ENCODE measurements around the gene CDK19. TPM values are rescaled to one million over a fixed set of nuclear protein-coding genes. Genes with fewer than 3 reads are reported as not detected.
"Not testable (repeated sequence)": the region's sequence is repeated elsewhere in the genome, so short reads cannot be mapped to it uniquely, and the experiment has no call there.

The CDK19 gene
- polyA plus RNA-seq, 5 donors = 21.6 to 48.9 (median 46.3) TPM

DNA sequence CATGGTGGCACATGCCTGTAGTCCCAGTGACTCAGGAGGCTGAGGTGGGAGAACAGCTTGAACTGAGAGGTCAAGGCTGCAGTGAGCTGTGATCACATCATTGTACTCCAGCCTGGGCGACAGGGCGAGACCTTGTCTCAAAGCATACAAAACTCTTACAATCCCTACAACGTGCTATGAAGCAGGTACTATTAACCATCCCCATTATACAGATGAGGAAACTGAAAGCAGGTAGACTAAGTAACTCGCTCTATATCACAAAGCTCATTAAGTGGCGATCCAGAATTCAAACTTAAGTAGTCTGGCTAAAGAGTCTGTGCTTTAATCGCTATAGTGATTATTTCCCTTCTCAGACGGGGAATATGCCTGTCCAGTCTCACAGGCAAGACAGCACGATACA is 54.7 kb downstream of the CDK19 start:
- no peak for DNase-seq

DNA sequence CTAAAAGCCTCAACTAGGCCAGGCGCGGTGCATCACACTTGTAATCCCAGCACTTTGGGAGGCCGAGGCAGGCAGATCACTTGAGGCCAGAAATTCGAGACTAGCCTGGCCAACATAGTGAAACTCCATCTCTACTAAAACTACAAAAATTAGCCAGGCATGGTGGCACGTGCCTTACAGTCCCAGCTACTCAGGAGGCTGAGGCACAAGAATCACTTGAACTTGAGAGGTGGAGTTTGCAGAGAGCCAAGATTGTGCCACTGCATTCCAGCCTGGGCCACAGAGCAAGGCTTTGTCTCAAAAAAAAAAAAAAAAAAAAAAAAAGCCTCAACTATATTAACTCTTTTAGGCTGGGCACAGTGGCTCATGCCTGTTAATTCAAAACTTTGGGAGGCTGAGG is 55.2 kb downstream of the CDK19 start:
- DNase-seq = not testable (repeated sequence)

DNA sequence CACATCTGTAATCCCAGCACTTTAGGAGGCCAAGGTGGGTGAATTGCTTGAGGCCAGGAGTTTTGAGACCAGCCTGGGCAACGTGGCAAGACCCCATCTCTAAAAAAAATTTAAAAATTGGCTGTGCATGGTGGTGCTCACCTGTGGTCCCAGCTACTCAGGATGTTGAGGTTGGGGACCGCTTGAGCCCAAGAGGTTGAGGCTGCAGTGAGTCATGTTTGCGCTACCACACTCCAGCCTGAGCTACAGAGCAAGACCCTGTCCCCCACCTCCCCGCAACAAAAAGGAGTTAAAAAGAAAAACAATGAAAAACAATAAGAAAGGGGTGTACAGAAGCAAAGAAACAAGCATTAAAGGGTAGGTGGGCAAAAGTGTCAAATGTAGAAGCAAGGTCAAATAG is 57.3 kb downstream of the CDK19 start:
- no peak for DNase-seq

DNA sequence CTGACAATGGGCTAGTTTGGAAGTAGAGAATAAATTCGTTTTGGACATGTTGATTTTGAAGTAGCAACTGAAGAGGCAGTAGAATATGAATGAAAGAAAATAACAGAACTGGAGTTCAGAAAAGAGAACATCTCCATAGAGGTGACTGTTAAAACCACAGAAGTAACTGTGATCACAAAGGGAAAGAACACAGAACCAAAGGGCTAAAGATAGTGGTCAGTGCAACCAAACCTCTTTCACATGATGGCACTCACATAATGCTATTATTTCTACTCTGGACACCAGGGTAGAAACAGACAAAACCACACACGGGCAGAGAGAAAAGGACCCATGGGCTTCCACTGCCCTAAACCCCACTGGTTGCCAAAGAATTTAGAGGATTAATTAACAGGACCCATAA is 58.5 kb downstream of the CDK19 start:
- DNase-seq = no peak

DNA sequence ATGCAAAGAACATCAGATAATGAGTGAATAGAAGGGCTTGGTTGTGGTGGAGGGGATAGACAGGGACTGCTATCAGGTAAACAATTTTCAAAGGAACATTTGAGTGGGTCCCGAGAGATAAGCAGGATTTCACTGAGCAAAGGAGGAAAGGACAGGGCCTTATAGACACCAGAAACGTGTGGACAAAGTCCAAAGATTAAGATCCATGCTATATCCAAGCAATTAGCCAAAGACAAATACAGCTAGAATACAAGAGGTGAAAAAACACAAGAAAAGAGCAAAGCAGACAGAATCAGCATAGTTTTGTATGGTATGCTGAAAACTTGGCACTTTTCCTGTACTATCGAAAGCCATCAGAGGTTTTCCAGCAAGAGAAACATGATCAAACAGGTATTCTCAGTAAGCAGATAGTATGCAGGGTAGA is 59.8 kb downstream of the CDK19 start:
- no peak for DNase-seq

DNA sequence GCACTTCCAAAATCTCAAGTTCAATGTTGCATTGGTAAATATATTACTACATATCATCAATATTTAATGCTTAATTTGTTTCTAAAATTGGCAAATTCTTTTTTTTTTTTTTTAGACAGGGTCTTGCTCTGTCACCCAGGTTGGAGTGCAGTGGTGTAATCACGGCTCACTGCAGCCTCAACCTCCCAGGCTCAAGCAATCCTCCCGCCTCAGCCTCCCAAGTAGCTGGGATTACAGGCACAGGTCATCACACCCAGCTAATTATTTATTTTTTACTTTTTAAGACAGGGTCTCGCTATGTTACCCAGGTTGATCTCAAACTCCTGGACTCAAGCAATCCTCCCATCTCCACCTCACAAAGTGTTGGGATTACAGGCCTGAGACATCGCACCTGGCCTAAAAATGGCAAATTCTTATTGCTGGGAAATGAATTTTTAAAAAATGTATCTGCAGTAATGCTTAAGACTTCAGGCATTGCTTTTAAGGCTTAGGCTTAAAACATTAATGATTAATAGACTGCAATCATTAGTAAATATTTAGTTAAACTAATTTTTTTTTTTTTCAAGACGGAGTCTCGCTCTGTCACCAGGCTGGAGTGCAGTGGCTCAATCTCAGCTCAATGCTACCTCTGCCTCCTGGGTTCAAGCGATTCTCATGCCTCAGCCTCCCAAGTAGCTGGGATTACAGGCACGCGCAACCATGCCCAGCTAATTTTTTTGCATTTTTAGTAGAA is 61.2 kb downstream of the CDK19 start:
- DNase-seq = not testable (repeated sequence)

DNA sequence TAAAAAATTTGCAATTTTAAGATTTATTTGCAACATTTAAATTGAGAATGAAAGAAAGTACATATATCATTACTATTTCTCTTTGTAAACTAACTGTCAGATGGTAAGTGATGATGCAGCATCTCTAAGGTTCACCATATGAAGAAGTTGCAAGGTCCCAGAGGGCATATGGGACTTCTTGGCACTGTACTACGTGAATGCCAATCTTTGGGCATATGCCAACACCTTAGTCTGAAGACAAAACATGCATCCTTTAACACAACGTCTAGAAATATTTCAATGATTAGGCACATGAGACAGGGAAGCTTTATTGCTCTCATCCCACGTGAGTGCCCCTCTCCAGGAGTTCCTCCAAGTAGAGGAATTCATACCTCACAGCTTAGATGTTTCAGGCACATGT is 66.8 kb downstream of the CDK19 start:
- DNase-seq = no peak

DNA sequence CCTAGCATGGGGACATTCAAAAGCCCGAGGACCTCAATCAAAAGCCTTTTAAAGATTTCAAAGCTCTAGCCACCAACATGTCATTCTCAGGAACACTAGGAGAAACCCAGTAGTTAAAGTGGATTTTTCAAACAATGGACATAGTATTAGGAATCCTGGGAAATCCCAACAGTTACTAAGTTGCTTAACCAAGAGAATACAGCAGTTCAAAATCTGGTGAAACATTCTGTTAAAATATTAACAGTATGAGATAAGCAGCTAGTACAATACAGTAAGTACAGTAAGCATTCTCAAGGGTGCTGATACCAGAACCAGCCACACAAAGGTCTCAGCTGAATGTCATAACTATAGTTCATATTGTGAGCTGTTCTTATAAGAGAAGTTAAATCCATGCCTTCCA is 68.6 kb downstream of the CDK19 start:
- no peak for DNase-seq

DNA sequence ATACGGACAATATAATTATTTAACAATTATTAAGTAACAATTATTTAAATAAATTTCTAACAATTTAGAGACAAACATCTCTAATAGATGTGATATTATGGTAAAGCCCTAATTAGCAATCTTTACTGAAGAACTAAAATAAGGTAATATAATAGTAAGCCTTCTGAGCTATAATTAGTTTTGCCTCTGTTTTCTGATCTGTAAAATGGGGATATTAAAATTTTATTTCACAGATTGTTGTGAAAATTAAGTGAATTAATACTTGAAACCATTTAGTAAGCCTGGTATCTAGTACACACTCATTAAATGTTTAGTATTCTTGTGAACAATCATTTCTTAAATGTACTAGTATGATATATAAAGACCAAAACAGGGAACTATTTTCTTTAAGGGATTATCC is 70.3 kb downstream of the CDK19 start:
- no peak for DNase-seq

DNA sequence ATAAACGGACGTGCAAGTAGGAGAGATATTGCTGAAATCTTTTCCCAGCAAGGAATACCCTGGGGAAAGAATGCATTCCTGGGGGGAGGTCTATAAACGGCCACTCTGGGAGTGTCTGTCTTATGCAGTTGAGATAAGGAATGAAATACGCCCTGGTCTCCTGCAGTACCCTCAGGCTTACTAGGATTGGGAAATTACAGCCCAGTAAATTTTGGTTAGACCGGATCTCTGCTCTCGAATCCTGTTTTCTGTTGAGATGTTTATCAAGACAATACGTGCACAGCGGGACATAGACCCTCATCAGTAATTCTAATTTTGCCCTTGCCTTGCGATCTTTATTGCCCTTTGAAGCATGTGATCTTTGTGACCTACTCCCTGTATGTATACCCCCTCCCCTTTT is 72.7 kb downstream of the CDK19 start:
- not testable (repeated sequence) for DNase-seq

DNA sequence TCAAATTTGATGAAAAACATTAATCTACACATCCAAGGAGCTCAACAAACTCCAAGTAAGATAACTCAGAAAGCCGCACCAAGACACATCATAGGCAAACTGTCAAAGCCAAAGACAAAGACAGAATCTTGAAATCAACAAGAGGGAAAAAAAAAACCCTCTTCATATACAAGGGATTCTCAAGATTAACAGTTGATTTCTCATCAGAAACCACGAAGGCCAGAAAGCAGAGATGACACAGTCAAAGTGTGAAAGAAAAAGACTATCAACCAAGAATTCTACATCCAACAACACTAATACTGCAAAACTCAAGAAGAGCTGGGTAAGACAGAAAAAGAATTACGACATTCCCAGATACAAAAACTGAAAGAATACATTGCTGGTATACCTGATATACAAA is 73.8 kb downstream of the CDK19 start:
- DNase-seq = no peak

DNA sequence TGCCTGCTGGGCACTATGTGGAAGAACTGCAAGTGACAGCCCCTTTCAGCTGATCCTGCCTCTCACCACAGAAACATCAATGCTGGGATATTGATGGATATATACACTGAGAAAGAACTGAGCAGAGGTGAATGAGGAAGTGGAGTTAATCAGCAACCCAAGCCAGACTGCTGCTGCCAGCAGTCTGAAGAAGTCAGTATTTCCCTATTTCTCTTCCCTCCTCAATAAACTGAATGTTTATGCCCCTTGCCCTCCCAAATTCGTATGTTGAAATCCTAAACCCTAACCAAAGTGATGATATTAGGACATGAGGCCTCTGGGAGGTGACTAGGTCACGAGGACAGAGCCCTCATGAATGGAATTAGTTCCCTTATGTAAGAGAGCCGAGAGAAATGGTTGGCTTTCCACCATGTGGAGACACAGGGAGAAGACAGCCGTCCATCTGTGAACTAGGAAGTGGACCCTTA is 76.3 kb downstream of the CDK19 start:
- DNase-seq = peak in 1 of 2 donors; percentile 6

DNA sequence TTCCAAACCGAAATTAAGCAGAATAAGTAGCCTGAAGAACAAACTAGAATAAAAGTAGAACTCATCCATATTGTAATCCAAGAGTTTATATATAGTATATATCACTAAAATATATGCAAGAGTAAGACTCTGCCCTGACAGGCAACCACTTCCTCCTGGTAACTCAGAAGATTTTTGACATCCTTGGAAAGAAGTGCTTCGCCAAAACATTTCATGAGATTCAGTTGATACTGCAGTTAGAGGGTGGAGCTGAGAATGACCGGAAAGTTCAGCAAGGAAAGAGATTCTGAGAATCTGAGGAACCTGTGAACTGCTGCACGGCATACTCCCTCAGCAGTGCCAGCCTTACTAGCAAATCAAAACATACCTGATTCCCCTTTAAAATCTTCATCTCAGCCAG is 79.6 kb downstream of the CDK19 start:
- no peak for DNase-seq

DNA sequence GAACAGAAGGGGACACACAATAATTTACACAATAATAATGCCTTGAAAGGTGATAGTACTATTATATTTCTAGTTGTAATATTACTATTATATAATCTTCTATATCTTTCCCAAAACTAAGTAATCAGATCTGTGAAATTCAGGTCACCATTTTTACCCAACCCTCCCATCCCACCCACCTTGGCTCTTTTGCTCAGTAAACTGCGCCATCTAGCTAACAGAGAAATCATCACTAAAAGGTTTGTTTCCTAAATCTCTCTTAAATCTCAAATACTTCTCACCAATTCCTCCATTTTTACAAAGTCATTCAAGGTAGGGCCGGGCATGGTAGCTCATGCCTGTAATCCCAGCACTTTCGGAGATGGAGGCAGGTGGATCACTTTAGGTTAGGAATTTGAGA is 83.4 kb downstream of the CDK19 start:
- no peak for DNase-seq

DNA sequence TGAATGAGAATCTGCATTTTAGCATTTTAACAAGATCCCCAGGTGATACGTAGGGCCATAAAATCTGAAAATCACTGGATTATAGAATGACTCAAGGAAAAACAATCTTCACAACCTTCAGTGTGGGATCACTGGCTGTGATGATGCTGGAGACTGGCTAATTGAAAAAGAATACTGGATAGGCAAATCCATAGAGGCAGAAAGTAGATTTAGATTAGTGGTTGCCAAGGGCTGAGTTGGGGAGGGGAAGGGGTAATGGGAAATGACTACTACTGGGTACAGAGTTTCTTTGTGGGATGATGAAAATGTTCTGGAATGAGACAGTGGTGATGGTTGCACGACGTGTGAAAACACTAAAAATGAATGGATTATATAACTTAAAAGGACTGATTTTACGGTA is 84.1 kb downstream of the CDK19 start:
- DNase-seq = no peak

DNA sequence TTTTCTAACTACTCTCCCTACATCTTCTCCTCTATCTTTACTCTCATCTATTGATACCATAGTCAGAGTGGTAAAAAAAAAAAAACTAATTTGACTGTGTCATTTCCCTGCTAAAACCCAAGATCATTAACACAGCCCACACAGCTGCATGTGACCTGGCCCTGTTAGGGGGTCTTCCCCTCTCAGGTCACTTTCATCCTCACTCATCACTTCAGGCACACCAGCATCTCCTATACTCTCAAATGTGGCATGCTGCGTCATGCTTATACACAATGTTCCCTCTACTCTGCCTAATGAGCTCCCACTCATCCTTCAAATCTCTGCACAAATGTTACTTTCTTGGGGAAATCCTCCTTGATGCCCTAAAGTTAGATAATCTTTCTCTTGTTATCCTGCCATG is 86.8 kb downstream of the CDK19 start:
- no peak for DNase-seq

DNA sequence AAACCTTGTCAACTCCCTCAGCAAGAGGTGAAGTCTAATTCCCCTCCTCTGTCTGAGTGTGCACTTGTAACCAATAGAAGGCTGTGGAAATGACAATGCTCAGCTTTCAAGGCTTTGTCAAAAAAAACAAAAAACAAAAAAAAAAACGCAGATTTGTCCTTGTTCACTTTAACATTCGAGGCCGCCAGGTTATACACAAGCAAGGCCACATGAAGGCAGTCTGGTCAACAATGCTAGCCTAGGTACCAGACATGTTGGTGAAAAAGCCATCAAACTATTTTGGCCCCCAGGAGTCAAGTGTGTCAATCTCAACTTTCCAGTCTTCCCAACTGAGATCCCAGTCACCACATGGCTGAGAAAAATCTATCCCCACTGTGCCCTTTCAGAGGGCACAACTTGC is 92.3 kb downstream of the CDK19 start:
- DNase-seq = no peak

DNA sequence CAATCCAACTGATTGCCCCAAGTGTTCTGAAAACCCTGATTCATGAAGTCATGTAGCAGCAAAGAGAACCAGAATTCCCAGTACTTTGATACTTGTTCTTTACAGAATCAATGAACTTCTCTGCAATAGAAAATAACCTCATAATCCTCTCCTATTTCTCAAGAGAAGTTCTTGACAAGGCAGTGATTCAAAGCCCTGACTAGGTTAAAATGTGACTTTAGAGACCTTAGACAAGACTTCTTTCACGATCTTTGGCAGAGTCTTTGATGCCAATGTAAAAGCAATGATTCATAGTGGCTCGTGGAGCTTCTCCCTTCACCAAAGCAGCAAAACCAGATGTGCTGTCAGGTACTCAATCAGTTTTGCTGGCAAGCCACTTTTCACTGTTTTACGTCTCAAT is 95.2 kb downstream of the CDK19 start:
- no peak for DNase-seq

DNA sequence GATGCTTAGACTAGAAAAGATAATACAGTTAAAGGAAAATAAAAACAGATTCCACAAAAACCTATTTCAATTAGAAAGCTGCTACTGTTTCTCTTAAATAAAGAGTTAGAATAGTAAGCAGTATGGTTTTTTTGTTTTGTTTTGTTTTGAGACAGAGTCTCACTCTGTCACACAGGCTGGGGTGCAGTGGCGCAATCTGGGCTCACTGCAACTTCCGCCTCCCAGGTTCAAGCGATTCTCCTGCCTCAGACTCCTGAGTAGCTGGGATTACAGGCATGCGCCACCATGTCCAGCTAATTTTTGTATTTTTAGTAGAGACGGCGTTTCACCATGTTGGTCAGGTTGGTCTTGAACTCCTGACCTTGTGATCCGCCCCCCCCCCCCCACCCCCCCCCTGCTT is 95.7 kb downstream of the CDK19 start:
- not testable (repeated sequence) for DNase-seq

DNA sequence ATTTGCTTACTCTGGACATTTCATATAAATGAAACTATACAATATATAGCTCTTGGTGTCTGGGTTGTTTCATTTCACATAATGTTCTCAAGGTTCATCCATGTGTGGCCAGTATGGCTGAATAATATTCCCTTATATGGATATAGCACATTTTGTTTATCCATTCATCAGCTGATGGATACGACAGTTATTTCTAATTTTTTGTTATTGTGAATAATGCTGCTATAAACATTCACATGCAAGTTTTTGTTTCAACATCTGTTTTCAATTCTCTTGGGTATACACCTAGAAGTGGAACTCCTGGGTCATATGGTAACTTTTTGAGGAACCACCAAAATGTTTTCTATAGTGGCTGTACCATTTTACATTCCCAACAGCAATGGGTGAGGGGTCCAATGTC is 101.1 kb downstream of the CDK19 start:
- DNase-seq = no peak

DNA sequence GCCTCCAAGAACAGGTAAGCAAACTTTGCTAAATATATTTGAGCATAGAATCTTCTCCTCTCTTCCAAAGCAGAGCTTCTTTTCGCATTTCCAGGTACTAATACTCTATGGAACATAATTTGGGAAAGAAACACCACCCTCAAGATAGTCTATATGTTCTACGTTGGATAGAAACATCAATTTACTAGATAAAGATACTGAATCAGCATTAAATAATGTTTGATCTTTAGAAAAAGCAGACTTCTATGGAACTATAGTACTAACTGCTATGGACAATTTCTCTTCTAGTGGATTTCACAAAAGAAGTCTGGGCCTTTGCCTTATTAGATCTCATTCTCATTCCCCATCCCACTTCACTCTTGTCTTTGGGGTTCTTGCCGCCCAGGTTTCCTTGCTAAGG is 103.0 kb downstream of the CDK19 start:
- DNase-seq = no peak

DNA sequence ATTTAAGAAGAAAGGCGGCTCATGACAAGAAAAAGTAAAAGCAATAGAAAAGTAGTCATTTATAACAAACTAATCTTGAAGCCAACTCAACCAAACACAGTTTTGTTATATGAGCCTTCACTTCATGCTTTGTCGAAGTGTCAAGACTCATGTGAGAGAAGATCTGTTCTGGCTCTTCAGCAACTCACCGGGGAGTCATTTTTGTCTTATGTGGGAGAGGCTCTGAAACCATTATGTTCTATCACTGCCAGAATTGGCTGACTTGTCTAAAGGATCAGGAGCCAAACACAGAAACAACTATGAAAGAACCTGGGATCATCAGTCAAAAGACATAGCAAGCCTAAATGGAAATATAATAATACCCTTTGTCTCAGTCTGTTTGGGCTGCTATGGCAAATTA is 105.2 kb downstream of the CDK19 start:
- DNase-seq = no peak

DNA sequence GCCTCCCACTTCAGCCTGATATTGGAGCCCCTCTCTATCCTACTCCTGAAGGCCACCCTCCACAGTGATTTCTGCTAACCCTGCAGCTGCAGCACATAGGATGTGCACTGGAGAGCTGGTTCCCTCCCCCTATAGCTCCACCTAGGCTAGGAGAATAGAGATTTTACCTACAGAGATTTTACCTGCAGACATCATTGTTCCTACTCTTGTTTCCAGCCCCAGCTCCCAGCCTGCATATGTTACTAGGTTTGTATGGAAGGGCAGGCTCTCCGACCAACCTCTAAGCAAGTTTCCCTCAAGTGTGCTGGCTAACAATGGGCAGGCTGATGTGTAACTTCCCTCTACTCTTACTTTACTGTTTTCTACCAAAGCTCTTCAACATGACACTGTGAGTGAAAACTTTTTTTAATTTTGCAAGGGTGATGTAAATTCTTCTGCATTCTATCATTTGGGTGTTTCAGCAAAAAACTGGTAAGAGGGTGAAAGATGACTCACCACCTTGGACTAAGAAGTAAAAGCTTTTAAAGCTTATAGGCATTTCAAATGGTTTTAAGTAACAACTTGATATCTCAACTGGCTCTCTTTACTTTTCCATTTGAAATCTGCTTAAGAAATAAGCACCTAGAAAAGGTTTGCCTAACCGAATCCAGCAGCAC is 106.8 kb downstream of the CDK19 start:
- no peak for DNase-seq

DNA sequence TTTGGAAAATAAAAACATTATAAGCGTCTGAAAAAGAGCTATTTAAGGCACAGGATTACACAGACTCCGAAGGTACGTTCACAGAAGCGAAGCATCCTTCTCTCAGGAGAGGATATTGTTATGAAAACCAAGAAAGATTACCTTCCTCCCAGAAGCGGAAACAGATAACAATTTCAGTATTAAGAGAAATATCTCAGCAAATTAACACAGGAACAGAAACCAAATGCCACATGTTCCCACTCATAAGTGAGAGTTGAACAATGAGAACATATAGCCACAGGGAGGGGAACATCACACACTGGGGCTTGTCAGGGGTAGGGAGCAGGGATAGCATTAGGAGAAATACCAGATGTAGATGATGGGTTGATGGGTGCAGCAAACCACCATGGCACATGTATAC is 109.7 kb downstream of the CDK19 start:
- DNase-seq = no peak

Measured in right lung (tissue), 5 donors.